GM12864 (cell line): ENCODE measurements around the gene KIF25.

Experiments used
- DNase-seq: peaks from one replicate; pipeline ENCODE4 v3.0.0-alpha.2; 2011; ENCODE audit warnings: low read depth
- H3K4me3 ChIP-seq: 2 replicates; pipeline ENCODE4 v1.5.1; 2011; ENCODE audit warnings: mild to moderate bottlenecking, low read depth, low read length, control low read depth
- TF ChIP-seq, protein P1 (sequence below): IDR thresholded peaks from 2 replicates; pipeline ENCODE4 v1.5.1; 2011; ENCODE audit warnings: low read depth, mild to moderate bottlenecking, moderate library complexity, low read length, control low read depth, inconsistent platforms; ENCODE audit errors: missing control alignments

KIF25 gene

DNA sequence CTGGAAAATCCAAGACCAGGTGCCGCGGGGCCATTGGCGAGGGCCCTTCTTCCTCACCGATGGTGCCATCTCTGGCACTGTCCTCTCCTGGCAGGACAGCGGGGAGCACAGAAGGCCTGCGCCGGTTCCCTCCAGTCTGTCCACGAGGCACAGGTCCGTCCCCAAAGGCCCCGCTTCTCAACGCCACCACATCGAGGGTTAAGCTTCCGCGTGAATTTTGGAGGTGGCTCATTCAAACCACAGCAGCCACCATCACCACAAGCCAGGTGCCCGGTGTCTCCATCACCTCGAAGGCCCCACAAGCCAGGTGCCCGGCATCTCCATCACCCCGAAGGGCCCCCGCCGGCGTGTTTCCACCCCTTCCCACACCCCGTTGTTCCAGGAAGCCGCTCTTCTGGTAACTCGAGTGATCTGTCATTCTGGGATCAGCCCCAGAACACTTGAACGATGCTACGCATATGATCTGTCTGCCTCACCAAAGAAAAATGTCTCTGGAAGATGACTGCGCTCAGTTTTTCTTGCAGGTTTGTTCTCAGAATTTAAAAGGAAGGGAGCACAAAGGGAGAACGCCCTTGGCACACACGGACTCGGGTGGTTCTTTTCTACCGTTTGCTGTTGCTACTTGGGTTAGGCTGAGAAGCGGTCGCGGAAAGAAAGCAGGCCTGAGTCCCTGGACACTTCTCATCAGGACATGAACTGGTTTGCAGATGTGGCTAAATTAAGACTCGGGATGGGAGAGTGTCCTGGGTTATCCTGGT lies 9.9 kb upstream of the KIF25 start:
- H3K4me3 ChIP-seq = no peak overlapping the region
- TF ChIP-seq, protein P1, sequence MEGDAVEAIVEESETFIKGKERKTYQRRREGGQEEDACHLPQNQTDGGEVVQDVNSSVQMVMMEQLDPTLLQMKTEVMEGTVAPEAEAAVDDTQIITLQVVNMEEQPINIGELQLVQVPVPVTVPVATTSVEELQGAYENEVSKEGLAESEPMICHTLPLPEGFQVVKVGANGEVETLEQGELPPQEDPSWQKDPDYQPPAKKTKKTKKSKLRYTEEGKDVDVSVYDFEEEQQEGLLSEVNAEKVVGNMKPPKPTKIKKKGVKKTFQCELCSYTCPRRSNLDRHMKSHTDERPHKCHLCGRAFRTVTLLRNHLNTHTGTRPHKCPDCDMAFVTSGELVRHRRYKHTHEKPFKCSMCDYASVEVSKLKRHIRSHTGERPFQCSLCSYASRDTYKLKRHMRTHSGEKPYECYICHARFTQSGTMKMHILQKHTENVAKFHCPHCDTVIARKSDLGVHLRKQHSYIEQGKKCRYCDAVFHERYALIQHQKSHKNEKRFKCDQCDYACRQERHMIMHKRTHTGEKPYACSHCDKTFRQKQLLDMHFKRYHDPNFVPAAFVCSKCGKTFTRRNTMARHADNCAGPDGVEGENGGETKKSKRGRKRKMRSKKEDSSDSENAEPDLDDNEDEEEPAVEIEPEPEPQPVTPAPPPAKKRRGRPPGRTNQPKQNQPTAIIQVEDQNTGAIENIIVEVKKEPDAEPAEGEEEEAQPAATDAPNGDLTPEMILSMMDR = no peak
- DNase-seq = no peak

DNA sequence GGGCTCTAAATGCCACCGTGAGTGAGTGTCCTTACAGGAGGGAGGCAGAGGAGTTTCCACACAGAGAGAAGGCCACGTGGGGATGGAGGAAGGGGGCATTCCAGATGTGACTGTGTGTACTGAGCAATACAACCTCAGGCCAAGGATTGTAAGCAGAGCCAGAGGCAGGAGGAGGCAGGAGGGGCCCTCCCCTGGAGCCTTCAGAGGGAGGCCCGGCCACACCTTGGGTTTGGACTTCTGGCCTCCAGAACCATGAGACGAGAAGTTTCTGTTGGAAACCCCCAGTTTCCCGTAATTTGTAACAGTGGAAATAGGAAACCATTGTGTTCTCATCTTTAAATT lies 9.3 kb upstream of the KIF25 start:
- H3K4me3 ChIP-seq = no peak overlapping the region
- TF ChIP-seq, protein P1 = no peak
- no peak for DNase-seq

DNA sequence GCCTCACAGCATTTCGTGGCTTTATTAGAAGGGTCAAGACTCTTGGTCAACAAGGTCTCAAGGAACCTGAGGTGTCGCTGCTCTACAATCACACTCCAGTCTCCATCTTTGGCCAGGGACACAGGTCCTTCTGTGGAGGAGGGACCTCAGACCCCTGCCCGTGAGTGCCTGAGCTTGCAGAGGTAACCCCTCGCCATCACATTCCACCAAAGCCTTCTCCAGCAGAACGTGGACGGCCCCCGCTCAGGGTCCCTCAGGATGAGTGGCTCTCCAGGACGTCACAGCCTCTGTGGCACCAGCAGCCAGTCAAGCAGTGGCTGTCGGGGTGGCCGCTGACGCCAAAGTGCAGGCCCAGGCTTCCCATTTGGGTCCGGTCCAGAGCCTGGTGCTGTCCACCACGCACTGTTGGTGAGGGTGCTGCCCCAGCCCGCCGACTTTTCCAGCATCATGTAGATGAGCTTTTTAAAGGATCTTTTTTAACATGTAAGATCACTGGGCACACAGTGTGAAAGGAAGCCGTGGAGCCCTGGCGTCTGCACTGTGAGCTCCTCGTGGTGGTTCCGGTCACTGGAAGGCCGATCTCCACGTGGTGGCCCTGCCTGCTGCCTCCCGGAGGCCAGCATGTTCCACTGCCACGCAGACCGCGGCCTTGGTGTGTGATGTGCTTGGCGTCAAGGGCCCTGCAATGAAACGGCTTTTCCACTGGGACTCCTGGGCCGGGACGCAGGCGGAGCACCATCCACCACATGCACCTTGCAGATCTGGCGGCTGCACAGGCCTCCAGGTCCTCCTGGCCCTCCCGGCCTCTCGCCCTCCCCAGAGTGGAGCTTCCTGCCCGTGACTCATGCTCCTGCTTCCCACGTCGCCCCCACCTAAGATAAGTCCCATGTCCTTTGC lies 8.3 kb upstream of the KIF25 start:
- no peak overlapping the region for H3K4me3 ChIP-seq
- TF ChIP-seq, protein P1 = no peak
- DNase-seq = no peak

DNA sequence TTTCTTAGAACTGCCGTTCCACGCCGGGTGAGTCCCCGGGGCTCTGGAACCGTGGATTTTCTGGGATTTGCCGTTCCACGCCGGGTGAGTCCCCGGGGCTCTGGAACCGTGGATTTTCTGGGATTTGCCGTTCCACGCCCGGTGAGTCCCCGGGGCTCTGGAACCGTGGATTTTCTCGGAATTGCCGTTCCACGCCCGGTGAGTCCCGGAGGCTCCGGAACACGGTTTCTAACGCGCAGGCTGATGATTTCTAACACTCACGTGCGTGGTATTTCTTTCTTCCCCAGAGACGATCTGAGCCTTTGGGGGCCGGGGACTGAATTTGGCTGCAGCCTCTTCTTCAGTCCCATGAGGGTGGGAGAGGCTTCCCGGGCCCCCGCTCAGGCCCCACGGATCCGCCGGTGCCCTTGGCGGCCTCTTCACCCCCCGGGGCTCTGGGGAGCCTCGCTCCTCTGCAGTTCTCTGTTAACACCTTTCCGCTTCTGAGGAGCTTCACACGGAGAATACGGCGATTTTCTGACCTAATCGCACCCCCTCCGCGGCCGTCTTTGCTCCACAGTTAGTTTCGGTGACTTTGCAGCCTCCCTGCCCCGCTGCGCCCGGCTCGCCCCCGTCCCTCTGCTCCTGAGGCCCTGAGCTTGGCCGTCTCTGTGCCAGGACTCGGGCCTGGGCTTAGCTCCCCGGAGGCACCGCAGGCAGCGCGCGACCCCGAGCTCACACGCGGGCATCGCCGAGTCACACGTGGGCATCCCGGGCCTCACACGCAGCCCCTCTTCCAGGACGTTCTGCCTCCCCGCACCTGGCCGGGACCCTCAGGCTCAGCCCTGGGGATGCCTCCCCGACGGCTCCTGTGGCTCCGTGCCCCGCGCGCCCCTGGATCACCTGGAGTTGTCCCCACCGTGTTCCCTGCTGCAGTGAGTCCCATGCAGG lies 7.2 kb upstream of the KIF25 start:
- DNase-seq = no peak
- TF ChIP-seq, protein P1 = no peak
- no peak overlapping the region for H3K4me3 ChIP-seq

DNA sequence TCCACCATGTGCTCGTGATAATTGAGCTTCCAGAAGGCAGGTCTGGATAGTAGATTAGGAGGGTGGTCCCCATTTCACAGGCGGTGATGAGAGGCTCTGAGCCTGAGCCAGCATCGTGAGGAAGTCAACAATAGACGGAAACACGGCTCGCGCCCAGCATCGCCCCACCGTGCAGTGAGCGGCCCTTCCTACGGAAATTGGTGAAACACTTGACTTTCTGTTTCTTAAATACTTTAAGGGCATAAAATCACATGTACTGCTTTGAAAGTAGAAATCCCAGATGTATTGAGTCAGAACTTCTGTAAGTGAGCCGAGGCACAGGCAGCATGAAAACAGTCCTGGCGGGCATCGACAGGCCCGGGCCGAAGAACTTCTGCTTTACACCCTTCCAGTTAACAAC lies 4.3 kb upstream of the KIF25 start:
- no peak overlapping the region for H3K4me3 ChIP-seq
- TF ChIP-seq, protein P1 = no peak
- no peak for DNase-seq

DNA sequence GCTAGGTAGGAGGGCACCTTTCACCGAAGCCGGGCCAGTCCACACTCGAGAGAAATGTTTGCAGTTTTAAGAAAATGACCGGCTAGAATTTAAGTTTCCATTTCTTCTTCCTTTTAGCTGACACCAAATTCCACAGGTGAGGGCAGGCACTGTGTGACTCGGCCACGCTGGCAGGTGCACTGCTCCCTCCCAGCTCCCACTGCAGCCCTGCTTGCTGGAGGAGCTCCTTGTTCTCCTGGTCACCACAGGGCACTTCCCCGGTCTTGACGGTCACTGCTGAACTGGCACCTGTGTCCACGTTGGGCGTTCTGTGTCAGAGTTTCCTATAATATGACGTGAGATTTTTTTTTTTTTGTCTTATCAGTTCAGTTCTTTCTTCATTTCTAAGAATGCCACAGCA lies 3.6 kb upstream of the KIF25 start:
- TF ChIP-seq, protein P1 = no peak
- no peak overlapping the region for H3K4me3 ChIP-seq
- no peak for DNase-seq
